NCI-H526 treated with DMSO at 0.1 percent for 48 hours (cell line): Measurements from ENCODE around the gene TBC1D10B.
"Not testable (repeated sequence)": the region's sequence is repeated elsewhere in the genome, so short reads cannot be mapped to it uniquely, and the experiment has no call there.

Experiments used
- DNase-seq: peaks from one replicate; lab custom pipeline; 2025; lab: John Stamatoyannopoulos, UW

Gene TBC1D10B

GRCh38 chr16:30397056-30397455 lies 26.8 kb upstream of the TBC1D10B start:
- no peak for DNase-seq

GRCh38 chr16:30396627-30397026 lies 26.3 kb upstream of the TBC1D10B start:
- not testable (repeated sequence) for DNase-seq

- DNase-seq: no peak
Observed at GRCh38 chr16:30395992-30396585, 25.8 kb upstream of the TBC1D10B start.

GRCh38 chr16:30395155-30395991 lies 25.1 kb upstream of the TBC1D10B start, which contains the start of gene ZNF48:
Gene ZNF48 (plus strand): TSS chr16:30395420. CDS start chr16:30395795, 375 bp downstream.
- peak; percentile 88 for DNase-seq

GRCh38 chr16:30394592-30395154 lies 24.4 kb upstream of the TBC1D10B start:
- no peak for DNase-seq

- no peak for DNase-seq
Observed at GRCh38 chr16:30383521-30383920, 13.2 kb upstream of the TBC1D10B start.

- DNase-seq: no peak
Observed at GRCh38 chr16:30382111-30382881, 12.0 kb upstream of the TBC1D10B start, which contains the start of gene SEPTIN1. Gene SEPTIN1 (minus strand): TSS chr16:30382561. CDS start chr16:30382542, 19 bp downstream.

GRCh38 chr16:30381291-30382041 lies 11.2 kb upstream of the TBC1D10B start:
- DNase-seq: no peak

GRCh38 chr16:30380803-30381208 lies 10.5 kb upstream of the TBC1D10B start:
- DNase-seq: no peak

GRCh38 chr16:30380072-30380802 lies 9.9 kb upstream of the TBC1D10B start:
- DNase-seq: no peak

GRCh38 chr16:30379158-30379783 lies 9.0 kb upstream of the TBC1D10B start:
- DNase-seq: no peak

GRCh38 chr16:30378236-30379157 lies 8.2 kb upstream of the TBC1D10B start:
- DNase-seq: peak; percentile 85

GRCh38 chr16:30377812-30378235 lies 7.5 kb upstream of the TBC1D10B start:
- DNase-seq: peak; percentile 76

- DNase-seq: no peak
Observed at GRCh38 chr16:30377050-30377811, 6.9 kb upstream of the TBC1D10B start.

- DNase-seq: no peak
Observed at GRCh38 chr16:30376461-30376902, 6.2 kb upstream of the TBC1D10B start.

- DNase-seq: no peak
Observed at GRCh38 chr16:30375864-30376263, 5.6 kb upstream of the TBC1D10B start.

- no peak for DNase-seq
Observed at GRCh38 chr16:30374538-30374937, 4.2 kb upstream of the TBC1D10B start, which contains the start of gene MYL11. Gene MYL11 (plus strand): TSS chr16:30374802. CDS start chr16:30374858, 56 bp downstream.

GRCh38 chr16:30372725-30373124 lies 2.4 kb upstream of the TBC1D10B start:
- no peak for DNase-seq
